HepG2 (cell line): Measurements from ENCODE around the gene INAFM1. TPM values are rescaled to one million over a fixed set of nuclear protein-coding genes. Genes with fewer than 3 reads are reported as not detected.

Experiments
- ELK4 ChIP-seq: sonication (generic); formaldehyde crosslinking; IDR thresholded peaks from 2 replicates; pipeline ENCODE4 v1.9.0; 2021; ENCODE audit warnings: missing genetic modification reagents, borderline replicate concordance
- FOXK1 ChIP-seq: sonication (generic); formaldehyde crosslinking; IDR thresholded peaks from 2 replicates; pipeline ENCODE4 v1.4.0; 2020; ENCODE audit warnings: low read depth, missing genetic modification reagents, borderline replicate concordance
- GABPA ChIP-seq, 2 experiments: IDR thresholded peaks; 2 replicates each; pipeline ENCODE4 v1.6.1; 2011 to 2016; ENCODE audit warnings: low read depth in 2 of 2, low read length in 1 of 2, missing biosample characterization in 1 of 2, missing genetic modification characterization in 1 of 2
- GRHL1 ChIP-seq: sonication (generic); formaldehyde crosslinking; conservative IDR thresholded peaks from 2 replicates; pipeline ENCODE4 v1.8.0; 2022; ENCODE audit warnings: missing genetic modification reagents
- IRF9 ChIP-seq: sonication (generic); formaldehyde crosslinking; IDR thresholded peaks from 2 replicates; pipeline ENCODE4 v1.8.0; 2022; ENCODE audit warnings: missing genetic modification reagents, mild to moderate bottlenecking, borderline replicate concordance
- MBNL3 ChIP-seq: fragments of 250-450 bp; sonication (Bioruptor Pico); conservative IDR thresholded peaks from 2 replicates; pipeline ENCODE4 v1.8.0; 2022; ENCODE audit warnings: mild to moderate bottlenecking, inconsistent platforms
- NR2F2 ChIP-seq: IDR thresholded peaks from 2 replicates; pipeline ENCODE4 v1.6.1; 2012; ENCODE audit warnings: low read depth, inconsistent platforms, borderline replicate concordance
- PAWR ChIP-seq: sonication (generic); formaldehyde crosslinking; IDR thresholded peaks from 2 replicates; pipeline ENCODE4 v1.4.0; 2020; ENCODE audit warnings: missing genetic modification reagents, mild to moderate bottlenecking, borderline replicate concordance
- PLSCR1 ChIP-seq: sonication (generic); formaldehyde crosslinking; IDR thresholded peaks from 2 replicates; pipeline ENCODE4 v1.5.0; 2020; ENCODE audit warnings: missing genetic modification reagents, mild to moderate bottlenecking, borderline replicate concordance
- SRY ChIP-seq: sonication (generic); formaldehyde crosslinking; IDR thresholded peaks from 2 replicates; pipeline ENCODE4 v1.8.0; 2022; ENCODE audit warnings: mild to moderate bottlenecking, missing genetic modification reagents
- ZBTB21 ChIP-seq: sonication (generic); formaldehyde crosslinking; IDR thresholded peaks from 2 replicates; pipeline ENCODE4 v1.4.0; 2020; ENCODE audit warnings: missing genetic modification reagents
- ZNF18 ChIP-seq: sonication (generic); formaldehyde crosslinking; IDR thresholded peaks from 2 replicates; pipeline ENCODE4 v1.8.0; 2022; ENCODE audit warnings: mild to moderate bottlenecking, missing genetic modification reagents; ENCODE audit not compliant: insufficient replicate concordance
- ZNF275 ChIP-seq: sonication (generic); formaldehyde crosslinking; IDR thresholded peaks from 2 replicates; pipeline ENCODE4 v1.8.0; 2022; ENCODE audit warnings: missing genetic modification reagents, mild to moderate bottlenecking, inconsistent platforms, borderline replicate concordance
- ZNF652 ChIP-seq: IDR thresholded peaks from 2 replicates; pipeline ENCODE4 v1.6.1; 2016; ENCODE audit warnings: low read depth, borderline replicate concordance
- ZNF777 ChIP-seq: sonication (generic); formaldehyde crosslinking; IDR thresholded peaks from 2 replicates; pipeline ENCODE4 v1.4.0; 2020; ENCODE audit warnings: missing genetic modification reagents
- ZXDC ChIP-seq: sonication (generic); formaldehyde crosslinking; IDR thresholded peaks from 2 replicates; pipeline ENCODE4 v1.5.0; 2020; ENCODE audit warnings: mild to moderate bottlenecking, missing genetic modification reagents
- polyA plus RNA-seq, 8 experiments: library from polyadenylated mRNA; depleted of rRNA in 3 of 8; stranded (reverse) in 7 of 8; unstranded in 1 of 8; fragments of >200 nt; fragmentation: Illumina TruSeq in 4 of 8; extraction: Trizol in 4 of 8; gene quantifications; 2 replicates each; pipeline versions ENCODE4 v1.2.1 to v1.2.3, GENCODE V29; 2011 to 2016; ENCODE audit warnings: low read depth in 4 of 8, missing spikeins in 1 of 8, mixed read lengths in 1 of 8; ENCODE audit not compliant: insufficient read depth in 1 of 8
- total RNA-seq, 5 experiments: library from RNA; depleted of rRNA; stranded (reverse); fragments of >200 nt; fragmentation: Illumina TruSeq; extraction: Trizol; gene quantifications; 2 replicates each; pipeline ENCODE4 v1.2.3, GENCODE V29; 2016; ENCODE audit warnings: low read depth in 1 of 5

The INAFM1 gene
- total and polyA plus RNA-seq, 2 of the 13 experiments (the other 11 are each of a cell fraction or from before 2014, with no cell fraction given), result 0.88 to 1.9 TPM

GRCh38 chr19:47255879-47256692 is 18.6 kb upstream of the INAFM1 start, which contains the start of gene CCDC9 (continued):
- no peak for TF ChIP-seq PLSCR1 (CRISPR knock-in tag)
- peak; percentile 78 for TF ChIP-seq ZBTB21
- no peak for TF ChIP-seq ZNF275 (CRISPR knock-in tag)
- TF ChIP-seq GABPA (IDR thresholded peaks at IDR 0.05; ENCODE audit: low read depth, low read length), result peak; percentile 92
- TF ChIP-seq GABPA (CRISPR knock-in tag; IDR thresholded peaks at IDR 0.05; ENCODE audit: low read depth), result peak; percentile 94
- TF ChIP-seq ZNF777 (CRISPR knock-in tag), result no peak
- TF ChIP-seq ELK4 (CRISPR knock-in tag), result peak; percentile 64; the same call in 1 of the 2 replicates
- peak; percentile 95 for TF ChIP-seq ZXDC
- peak; percentile 69; the same call in 1 of the 2 replicates for TF ChIP-seq IRF9
- 0 out of 2 replicates have a peak, but pooled peaks have one; percentile 40 for TF ChIP-seq ZNF652 (CRISPR knock-in tag)
- TF ChIP-seq PAWR (CRISPR knock-in tag), result no peak
- TF ChIP-seq MBNL3 (CRISPR knock-in tag), result no peak
- TF ChIP-seq GRHL1 (CRISPR knock-in tag), result no peak
- 0 out of 2 replicates have a peak, but pooled peaks have one; percentile 17 for TF ChIP-seq NR2F2
- peak; percentile 0 for TF ChIP-seq ZNF18 (CRISPR knock-in tag)
- peak; percentile 90 for TF ChIP-seq FOXK1
- TF ChIP-seq SRY (CRISPR knock-in tag), result no peak
